Cardiac septum (tissue), 1 donor: ENCODE measurements around the gene GOLGA7B. TPM values are rescaled to one million over a fixed set of nuclear protein-coding genes. Genes with fewer than 3 reads are reported as not detected.

ENCODE experiments used
- DNase-seq: peaks from one replicate; pipeline ENCODE4 v3.0.0-alpha.2; 2020; ENCODE audit warnings: low spot score
- intact Hi-C: fragments of 100-400 bp; cut with DNase I; formaldehyde crosslinking; loops from one replicate; pipeline ENCODE4 v1.14.0; 2022
- long read RNA-seq: library from polyadenylated mRNA; unstranded; transcript quantifications from one replicate; pipeline ENCODE4 v2.0.0, GENCODE V29; 2021
- total RNA-seq: library from RNA; stranded (reverse); fragmentation: NEBNext Ultra II Directional; extraction: Animal tissue kit (Norgen Biotek cat#: 25700); gene quantifications from one replicate; pipeline ENCODE4 v1.2.1, GENCODE V29; 2021
- donor health status: DM: no; HTN: no; CAD: no.

The GOLGA7B gene
- total RNA-seq, result 0.54 TPM
- long read RNA-seq, partial matches to known transcripts, result 0 of 1 reads
- long read RNA-seq, other reads (novel, unspliced or antisense), result 1 of 1 reads

DNA sequence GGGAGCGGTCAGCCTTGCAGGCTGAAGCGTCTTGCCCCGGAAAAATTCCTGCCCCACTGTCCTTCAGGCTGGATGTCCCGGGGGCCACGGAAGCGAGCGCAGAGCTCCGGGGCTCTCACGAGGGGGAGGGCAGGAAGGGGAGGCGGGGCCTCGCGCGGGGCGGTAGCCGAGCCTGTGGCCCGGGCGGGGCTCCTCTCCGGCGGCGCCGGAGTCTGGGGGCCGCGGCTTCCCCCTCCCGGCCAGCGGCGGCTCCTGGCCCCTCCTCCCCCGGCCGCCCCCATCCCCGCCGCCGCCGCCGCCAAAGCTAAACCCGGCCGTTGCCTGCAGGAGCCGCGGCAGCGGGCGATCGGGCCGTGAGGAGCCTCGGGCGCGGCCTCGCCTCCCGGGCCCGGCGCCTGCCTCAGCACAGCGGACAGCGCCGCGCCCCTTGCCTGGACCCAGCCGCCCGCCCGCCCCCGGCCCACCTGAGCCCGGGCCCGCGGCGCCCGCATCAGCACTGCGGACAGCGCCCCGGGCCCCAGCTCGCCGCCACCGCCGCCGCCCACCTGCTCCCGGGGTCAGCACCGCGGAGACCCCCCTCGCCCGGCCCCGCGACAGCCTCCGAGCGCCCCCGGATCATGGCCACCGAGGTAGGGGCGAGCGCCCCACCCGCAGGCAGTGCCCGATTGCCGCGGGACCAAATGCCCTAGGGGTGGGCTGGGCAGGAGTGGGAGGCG lies at the start of gene GOLGA7B:
TSS of gene GOLGA7B (plus strand) at position 157 of the 716 bp plus-strand sequence. CDS start at position 618, 461 bp downstream.
- DNase-seq, result no peak
- intact Hi-C loops, result no loop called here

DNA sequence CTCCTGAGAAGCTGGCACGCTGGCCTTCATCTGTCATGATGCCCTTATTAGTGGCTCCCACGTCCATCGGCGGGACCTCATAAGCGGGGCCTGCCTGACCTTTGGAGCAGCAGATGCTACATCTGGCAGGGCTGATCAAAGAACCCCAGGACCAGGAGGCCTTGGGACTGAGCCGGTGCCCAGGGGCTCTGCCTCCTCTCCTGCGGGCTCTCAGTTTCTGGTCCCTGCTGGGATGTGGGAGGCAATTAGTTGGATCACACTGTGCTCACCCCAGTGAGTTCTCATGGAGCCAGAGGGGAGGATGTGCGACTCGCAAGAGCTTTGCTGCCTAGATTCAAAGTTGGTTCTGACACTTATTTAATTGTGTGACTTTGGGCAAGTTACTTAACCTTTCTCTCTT lies 49.2 kb upstream of the GOLGA7B start:
- no peak for DNase-seq
- intact Hi-C loops, result no loop called here

DNA sequence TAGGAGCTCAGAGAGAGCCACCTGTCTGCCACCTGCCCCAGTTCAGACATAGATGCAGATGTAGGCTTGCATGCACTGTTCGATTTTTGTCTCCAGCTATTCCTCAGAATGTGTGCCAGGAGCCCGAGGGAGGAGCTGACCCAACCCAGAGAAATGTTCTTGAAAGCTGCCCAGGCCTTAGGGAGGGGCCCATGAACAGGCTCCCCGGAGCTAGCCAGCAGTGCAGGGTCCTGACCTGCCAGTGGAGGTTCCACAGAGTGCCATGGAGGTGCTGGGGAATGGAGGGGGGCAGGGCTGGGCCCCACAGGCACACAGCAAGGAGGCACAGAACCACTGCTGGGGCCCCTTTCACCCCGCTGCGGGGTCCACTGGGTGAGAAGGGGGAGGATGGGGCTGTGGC lies 48.2 kb upstream of the GOLGA7B start:
- DNase-seq, result no peak
- intact Hi-C loops, result no loop called here

DNA sequence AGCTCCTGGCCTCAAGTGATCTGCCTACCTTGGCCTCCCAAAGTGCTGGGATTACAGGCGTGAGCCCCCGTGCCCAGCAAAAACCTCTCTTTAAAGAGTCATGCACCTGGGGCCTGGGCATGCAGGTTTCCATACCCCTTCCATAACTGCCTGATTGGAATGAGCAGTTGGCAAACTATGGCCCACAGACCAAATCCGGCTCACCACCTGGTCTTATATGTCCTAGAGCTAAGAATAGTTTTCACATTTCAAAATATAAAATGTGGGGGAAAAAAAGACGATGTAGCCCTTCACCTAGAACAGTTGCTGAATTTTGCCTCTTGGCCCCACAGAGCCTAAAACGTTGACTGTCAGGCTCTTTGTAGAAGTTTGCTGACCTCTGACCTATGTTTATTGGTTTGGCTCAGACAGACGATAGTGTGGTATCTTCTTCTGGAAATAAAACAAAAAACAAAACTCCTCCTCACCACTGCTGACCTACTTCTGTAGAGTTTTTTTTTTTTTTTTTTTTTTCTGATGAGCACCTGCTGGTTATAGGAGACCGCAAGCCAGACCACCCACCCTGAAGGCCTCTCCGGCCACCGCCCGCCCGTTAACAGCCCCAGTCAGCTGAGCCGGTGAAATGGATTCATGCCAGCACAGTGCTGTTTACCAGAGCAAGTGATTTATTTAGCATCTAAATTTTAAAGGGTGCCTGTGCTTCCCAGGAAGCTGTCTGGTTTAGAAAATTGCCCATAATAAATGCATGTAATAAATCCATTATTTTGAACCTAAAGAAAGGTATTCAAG lies 44.4 kb upstream of the GOLGA7B start:
- intact Hi-C loops, result no loop called here
- DNase-seq, result no peak

DNA sequence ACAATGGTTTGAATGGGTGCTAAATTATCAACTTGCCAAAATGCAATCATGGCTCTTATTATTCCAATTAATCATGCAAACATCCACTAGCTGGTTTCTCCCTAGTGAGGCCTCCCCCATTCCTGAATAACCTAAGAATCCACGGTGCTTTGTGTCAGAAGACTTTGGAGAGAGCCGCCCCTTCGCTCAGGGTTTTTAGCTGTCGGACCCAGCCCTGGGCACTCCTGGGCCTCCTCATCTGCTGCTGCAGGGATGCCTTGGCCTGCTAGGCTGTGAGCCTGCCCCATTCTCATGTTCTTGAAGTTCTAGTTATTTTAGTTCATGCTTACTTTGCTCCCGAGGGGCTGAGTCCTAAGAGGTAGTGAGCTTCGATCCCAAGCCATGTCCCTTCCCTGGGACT lies 43.7 kb upstream of the GOLGA7B start:
- intact Hi-C loops, result no loop called here

DNA sequence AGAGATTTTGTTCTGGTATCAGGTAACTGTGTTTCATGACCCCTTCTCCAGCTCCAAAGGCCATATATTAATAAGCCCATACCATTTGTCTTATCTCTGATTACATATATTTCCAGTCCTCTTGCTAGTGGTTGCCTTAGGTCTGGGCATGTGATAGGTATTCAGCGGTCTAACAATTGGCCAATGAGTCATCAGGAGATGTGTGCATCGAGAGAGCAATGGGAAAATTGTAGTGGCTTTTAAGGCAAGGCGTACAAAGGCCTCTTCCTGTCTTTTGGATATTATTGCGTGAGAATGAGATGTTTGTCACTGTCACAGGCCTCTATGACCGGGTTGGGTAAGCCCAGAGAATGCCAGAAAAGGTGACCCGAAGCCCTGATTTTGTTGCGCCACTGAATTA lies 39.2 kb upstream of the GOLGA7B start:
- no peak for DNase-seq
- intact Hi-C loops, result no loop called here

More for the DNA sequence above, 43.7 kb upstream of the GOLGA7B start:
- no peak for DNase-seq

DNA sequence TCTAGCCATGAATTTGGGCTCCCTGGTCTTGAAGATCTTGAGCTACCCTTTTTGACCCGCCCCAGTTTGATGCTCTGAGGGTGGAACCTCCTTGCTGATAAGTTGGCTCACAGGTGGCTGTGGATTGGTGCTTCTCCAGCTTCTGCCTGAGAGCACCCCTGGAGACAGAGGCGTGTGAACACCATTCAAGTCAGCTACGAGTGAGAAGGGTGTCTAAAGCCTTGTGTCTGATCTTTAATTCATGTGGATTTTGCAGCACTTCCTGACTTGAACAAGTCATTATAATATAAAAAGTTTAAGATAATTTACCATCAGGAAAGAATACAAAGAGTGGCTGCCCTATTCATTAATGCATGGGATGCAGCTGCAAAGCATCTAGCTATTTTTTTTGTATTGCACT lies 37.7 kb upstream of the GOLGA7B start:
- intact Hi-C loops, result no loop called here
- DNase-seq, result no peak

DNA sequence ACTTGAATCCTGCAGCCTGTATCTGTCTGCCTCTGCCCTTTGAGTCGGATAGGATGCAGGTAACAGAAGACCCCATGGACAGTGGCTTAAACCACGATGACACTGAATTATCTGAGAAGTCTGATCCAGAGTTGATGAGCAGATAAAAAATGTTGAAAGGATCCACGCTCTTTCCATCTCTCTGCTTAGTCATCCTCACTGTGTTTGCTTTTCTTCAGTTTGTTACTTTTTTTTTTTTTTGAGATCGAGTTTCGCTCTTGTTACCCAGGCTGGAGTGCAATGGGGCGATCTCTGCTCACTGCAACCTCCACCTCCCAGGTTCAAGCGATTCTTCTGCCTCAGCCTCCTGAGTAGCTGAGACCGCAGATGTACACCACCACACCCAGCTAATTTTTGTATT lies 36.9 kb upstream of the GOLGA7B start:
- DNase-seq, result no peak
- intact Hi-C loops, result no loop called here

DNA sequence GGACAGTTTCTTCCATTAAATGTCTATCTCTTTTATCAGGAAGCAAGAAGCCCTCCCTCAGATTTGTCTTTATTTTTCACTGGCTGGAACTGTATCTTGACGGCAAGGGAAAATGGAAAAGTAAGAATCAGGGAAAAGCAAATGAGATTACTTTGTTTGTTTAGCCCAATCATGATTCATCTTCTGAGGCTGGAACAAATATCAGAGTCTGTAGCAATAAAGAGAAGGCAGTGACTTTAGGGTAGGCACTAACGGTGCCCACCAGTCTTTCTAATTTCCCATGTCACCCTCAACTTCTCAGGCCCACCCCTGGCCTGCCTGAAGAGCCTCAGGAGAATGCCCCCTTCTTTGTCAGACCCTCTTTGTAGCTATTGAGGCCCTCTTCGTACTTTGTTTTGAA lies 36.3 kb upstream of the GOLGA7B start:
- intact Hi-C loops, result no loop called here
- DNase-seq, result no peak

DNA sequence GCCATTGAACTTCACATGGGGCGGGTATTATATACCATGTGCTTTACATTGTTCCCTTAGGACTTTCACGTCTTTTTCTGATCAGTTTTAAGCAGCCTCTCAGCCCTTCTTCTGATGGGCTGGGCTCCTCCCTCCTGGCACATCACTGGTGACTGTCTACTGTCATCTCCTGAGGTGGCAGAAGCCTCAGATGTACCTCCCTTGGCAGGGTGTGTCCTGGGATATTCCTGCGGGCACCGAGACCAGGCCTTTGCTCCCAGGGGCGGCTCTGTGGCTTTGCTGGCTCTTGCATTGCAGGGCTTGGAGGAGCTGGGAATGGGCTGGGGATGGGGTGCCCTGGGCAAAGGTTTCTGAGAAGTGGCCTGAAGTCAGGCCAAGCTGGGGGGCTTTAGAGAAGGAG lies 34.6 kb upstream of the GOLGA7B start:
- intact Hi-C loops, result no loop called here
- DNase-seq, result no peak

DNA sequence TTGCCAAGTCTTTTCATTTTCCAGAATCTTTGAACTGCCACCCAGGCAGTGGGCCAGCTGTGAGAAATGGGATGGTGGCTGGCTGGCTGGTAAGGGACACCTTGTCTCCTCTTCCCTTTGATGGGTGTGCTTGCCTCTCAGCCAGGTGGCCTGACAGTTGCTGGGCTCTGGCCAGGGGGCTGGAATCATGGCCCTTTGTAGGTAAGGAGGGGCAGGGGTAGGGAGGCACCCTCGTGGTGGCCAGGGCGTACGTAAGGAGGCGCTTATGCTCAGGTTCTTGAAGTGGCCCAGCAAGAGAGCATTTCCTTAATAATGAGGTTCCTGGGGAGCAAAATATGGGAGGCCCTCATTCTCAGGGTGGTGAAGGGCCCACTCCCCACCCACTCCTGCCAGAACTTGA lies 33.0 kb upstream of the GOLGA7B start:
- intact Hi-C loops, result no loop called here
- no peak for DNase-seq

DNA sequence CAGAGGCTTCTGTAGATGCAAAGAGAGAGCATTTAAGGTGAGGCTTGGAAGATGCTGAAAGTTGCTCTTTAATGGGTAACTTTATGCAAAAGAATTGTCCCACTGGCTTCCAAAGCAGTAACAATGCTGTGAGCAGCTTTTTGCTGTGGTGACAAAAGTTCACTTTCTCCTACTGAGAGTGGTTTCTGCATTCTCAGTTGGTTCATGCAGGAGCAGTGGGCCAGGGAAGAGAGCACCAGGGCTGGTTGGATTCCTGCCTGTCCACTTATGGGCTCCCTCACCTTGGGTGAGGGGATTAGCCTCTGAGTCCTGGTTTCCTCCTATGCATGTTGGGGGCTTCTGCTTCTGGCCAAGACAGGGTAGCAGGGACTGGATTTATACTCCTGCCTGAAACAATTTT lies 31.1 kb upstream of the GOLGA7B start:
- intact Hi-C loops, result no loop called here
- DNase-seq, result no peak

DNA sequence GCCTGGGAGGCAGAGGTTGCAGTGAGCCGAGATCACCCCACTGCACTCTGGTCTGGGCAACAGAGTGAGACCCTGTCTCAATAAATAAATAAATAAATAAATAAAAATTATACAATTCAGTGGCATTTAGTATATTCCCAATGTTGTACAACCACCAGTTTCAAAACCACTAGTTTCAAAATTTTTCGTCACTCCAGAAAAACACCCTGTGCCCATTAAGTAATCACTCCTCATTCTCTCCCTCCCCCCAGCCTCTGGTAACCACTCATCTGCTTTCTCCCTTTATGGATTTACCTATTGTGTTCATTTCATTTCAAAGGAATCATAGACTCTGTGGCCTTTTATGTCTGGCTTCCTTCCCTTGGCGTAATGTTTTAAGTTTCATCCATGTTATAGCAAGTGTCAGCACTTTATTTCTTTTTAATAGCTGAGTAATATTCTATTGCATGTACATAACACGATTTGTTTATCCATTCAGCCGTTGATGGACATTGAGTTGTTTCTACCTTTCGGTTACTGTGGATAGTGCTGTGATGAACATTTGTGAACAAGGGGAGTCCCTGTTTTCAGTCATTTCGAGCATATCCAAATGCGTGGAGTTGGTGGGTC lies 29.4 kb upstream of the GOLGA7B start:
- intact Hi-C loops, result no loop called here
- DNase-seq, result no peak

DNA sequence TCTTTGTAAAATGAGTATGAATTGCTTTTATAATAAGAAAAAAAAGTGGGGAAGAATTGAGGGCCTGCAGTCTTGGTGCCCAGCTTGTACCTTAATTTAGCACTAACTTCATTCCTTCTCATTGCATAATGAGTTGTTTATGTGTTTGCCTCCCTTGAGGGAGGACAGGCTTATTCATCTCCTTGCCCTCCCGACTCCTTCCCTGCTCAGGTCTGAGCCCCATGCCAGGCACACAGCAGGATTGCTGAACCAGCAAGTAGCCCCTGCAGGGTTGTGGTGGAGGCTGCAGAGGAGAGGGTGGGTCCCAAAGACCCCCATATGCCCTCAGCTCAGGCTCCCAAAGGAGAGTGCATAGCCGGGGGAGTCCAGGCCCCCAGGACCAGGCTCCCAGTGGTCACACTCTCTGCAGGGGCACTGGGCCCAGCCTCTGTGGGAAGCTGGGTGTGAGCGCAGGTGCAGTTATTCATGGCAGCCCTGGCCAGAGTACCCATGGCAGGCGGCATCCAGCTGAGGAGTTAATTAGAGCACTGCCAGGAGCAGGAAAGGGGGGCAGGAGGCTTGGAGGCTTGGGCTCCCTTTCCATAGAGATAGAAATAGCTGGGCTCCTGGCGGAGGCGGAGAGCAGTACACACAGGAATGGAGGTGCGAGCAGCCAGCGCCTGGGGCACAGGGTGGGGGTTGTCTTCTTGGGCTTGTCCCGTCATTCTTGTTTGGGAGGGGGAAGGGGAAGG lies 28.2 kb upstream of the GOLGA7B start:
- no peak for DNase-seq
- intact Hi-C loops, result no loop called here

DNA sequence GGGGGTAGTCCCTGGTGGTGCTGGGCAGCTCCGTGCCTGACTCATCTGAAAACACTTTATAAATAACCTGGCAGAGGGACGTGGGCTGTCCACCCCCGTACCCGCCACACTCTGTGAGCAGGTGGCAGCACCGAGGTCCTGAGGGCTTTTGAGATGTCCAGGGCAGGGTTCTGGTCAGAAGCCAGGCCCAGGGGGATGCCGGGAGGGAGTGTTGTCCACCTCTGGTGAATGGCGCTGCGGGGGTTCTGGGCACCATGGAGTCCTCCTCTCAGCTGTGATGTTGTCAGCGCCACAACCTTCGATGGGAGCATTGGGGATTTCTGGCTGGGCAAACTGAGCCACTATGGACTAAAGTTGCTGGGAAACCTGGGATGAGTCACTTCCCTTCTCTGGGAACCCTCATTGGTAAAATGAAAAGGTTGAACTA lies 27.4 kb upstream of the GOLGA7B start:
- DNase-seq, result no peak
- intact Hi-C loops, result no loop called here

DNA sequence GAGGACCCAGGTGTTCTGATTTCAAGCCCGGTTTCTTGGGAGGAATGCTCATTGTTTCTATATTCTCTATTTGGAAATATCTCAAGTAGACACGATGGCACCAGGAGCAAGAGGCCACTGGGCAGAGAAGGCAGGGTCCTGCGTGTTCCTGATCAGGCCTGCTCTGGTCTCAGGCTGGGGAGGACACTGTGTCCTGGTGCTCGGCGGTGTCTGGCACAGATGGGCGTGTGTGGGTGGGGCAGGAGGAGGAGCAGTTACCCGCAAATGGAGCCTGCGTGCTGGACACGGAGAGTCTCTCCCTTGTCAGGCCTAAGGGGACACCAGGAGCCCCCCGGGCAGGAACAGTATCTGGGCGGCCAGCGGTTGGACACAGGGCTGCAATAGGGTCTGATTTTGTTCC lies 25.9 kb upstream of the GOLGA7B start:
- no peak for DNase-seq

DNA sequence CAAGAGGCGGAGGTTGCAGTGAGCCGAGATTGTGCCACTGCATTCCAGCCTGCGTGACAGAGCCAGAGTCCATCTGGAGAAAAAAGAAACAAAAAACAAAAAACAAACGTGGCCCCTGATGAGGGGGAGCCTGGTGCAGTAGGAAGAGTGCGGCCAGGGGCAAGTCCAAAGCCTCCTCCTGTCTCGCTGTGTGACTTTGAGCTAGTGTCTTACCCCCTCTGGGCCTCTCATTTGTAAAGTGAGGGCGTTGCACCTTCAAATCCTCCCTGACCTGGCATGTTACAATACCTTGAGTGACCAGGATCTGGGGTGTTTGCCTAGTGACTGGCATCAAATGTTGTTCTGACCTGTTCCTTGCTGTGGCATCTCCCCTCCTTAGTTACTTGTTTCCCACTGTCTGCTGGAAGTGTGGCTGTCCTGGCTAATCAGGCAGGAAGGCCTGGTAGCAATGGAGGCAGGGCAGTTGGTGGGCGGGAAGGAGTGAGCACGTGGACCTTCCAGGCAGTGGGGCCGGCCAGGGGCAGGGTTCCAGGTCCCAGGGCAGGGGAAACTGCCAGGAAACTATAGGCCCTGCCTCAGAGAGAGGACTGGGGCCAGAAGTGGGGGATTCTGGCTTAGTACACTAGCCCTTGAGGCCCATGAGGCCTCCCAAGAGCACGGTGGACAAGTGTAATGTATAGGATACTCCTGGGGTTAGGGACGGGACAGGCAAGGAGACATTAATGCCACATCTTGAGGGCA lies 24.5 kb upstream of the GOLGA7B start:
- DNase-seq, result no peak

More for the DNA sequence above, 25.9 kb upstream of the GOLGA7B start:
- intact Hi-C loops, result no loop called here

DNA sequence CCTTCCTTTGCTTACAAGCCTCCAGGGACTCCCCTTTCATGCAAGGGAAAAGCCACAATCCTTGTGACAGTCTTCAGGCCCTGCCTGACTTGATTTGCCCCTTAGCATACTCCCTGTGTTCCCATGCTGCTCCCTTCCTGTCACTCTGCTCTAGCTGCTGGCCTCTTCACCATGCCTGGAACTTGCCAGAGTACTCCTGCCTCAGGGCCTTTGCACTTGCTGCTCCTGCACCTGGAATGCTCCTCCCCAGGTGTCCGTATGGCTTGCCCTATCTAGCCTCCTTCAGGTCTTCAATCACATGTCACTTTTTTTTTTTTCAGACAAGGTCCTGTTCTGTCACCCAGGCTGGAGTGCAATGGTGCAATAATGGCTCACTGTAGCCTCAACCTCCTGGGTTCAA lies 22.8 kb upstream of the GOLGA7B start:
- no peak for DNase-seq
- intact Hi-C loops, result no loop called here

More for the DNA sequence above, 24.5 kb upstream of the GOLGA7B start:
- intact Hi-C loops, result no loop called here

DNA sequence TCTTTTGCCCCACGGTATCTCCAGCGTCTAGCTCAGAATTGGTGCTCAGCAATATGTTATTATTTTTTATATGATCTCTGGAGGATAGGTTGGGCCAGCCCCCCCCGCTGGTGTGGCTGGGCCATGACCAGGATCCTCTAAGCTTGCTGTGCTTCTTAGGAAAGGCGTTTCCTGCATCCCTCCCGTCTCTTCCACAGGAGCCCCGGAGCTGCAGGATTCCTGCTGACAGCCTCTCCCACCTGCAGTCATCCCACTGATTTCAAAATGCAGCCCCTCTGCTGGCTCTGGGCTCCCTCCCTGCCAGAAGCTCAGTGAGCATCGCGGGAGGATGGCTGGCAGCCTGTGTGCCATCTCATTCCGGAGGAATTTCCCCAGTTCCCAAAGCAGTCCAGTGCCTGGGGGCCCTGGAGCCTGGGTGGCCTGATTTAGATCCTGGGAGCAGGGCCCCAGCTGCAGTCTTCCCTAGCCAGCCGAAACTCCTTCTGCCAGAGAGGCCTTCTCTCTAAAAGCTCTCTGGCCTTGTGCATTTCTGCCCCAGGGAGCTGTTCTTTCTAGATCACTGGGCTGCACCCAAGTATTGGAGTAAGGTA lies 21.8 kb upstream of the GOLGA7B start:
- intact Hi-C loops, result no loop called here
- no peak for DNase-seq
